ENCODE results near the gene PDE4D.

DNA sequence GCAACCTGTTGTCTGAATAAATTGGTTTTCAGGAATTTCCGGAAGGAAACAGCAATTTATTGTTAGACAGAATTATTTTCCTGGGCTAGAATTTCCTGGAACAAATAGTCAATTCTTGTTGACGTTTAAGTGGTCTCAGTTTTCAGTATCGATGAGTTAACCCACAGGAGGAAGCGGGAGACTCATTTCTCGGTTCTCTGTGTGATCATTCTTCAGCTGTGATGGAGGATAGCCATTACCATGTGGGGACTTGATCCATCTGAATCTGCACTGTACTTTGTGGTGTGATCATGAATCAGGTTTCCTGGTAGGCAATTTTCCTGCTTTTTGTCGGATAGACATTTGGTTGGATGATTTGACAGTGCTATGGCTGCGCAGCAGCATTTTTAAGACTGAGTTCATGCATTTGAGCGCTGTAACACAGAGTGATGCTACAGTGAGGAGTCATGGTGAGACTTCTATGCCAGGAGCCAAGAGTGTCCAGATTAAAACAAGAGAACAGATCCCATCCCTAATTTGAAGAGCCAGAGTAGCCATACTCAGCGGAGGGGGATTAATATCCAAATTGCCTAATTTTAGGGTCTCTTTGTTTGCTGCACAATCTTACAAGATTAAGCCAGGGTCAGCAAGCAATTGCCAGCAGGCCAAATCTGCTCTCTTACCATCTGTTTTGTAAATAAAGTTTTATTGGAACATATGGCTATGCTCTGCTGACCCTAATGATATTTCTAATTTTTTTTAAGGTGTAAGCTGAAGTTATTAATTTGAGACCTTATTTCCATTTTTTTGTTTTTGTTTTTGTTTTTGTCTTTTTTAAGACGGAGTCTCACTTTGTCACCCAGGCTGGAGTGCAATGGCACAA, 954.7 kb downstream of the PDE4D start:
- TF ChIP-seq EP300 (IDR thresholded peaks at IDR 0.05) (no peak), POLR2AphosphoS5 (IDR thresholded peaks at IDR 0.05) (no peak), POLR2A (IDR thresholded peaks at IDR 0.05) (no peak)
- TF ChIP-seq, protein P1, sequence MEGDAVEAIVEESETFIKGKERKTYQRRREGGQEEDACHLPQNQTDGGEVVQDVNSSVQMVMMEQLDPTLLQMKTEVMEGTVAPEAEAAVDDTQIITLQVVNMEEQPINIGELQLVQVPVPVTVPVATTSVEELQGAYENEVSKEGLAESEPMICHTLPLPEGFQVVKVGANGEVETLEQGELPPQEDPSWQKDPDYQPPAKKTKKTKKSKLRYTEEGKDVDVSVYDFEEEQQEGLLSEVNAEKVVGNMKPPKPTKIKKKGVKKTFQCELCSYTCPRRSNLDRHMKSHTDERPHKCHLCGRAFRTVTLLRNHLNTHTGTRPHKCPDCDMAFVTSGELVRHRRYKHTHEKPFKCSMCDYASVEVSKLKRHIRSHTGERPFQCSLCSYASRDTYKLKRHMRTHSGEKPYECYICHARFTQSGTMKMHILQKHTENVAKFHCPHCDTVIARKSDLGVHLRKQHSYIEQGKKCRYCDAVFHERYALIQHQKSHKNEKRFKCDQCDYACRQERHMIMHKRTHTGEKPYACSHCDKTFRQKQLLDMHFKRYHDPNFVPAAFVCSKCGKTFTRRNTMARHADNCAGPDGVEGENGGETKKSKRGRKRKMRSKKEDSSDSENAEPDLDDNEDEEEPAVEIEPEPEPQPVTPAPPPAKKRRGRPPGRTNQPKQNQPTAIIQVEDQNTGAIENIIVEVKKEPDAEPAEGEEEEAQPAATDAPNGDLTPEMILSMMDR (IDR thresholded peaks at IDR 0.05), result no peak
